PC-9 (cell line): Measurements from ENCODE around the gene SYCN. TPM values are rescaled to one million over a fixed set of nuclear protein-coding genes. Genes with fewer than 3 reads are reported as not detected.

Source experiments
- BruUV-seq: library from RNA; stranded (reverse); fragments of 400-500 nt; replicated peaks from 2 replicates; lab custom pipeline; 2021; lab: Mats Ljungman, UMichigan
- CTCF ChIA-PET: fragments of 300-600 bp; sonication (Branson Sonifier 250); formaldehyde crosslinking; loops from one replicate; lab custom pipeline; 2022; ENCODE audit warnings: antibody characterized with exemption; lab: Charles Lee
- POLR2A ChIA-PET: fragments of 300-600 bp; sonication (Branson Sonifier 250); formaldehyde crosslinking; loops from one replicate; lab custom pipeline; 2022; ENCODE audit warnings: antibody characterized with exemption; ENCODE audit not compliant: unreplicated experiment; lab: Charles Lee
- DNase-seq, 2 experiments: peaks; one replicate each; pipeline versions ENCODE4 v3.0.0 to v3.0.0-alpha.2; 2015 to 2022; ENCODE audit warnings: mixed read lengths in 1 of 2
- H2AFZ ChIP-seq: fragments of 200-600 bp; sonication (generic); 2 replicates; pipeline ENCODE4 v1.8.1; 2017; ENCODE audit warnings: antibody characterized with exemption
- H3F3A ChIP-seq: fragments of 200-600 bp; sonication (generic); 2 replicates; pipeline ENCODE4 v1.8.1; 2017; ENCODE audit warnings: antibody characterized with exemption, mild to moderate bottlenecking, low read depth; ENCODE audit not compliant: insufficient read depth
- H3K27ac ChIP-seq: fragments of 200-600 bp; sonication (generic); 2 replicates; pipeline ENCODE4 v1.6.1; 2016; ENCODE audit warnings: mixed run types
- H3K27me3 ChIP-seq: fragments of 200-600 bp; sonication (generic); 2 replicates; pipeline ENCODE4 v1.6.1; 2016; ENCODE audit warnings: low read depth, mixed run types; ENCODE audit not compliant: insufficient read depth
- H3K36me3 ChIP-seq: fragments of 200-600 bp; sonication (generic); 2 replicates; pipeline ENCODE4 v1.6.1; 2016; ENCODE audit warnings: low read depth, mixed run types
- H3K4me1 ChIP-seq: fragments of 200-600 bp; sonication (generic); replicated peaks from 2 replicates; pipeline ENCODE4 v1.6.1; 2016; ENCODE audit warnings: mixed run types; ENCODE audit not compliant: insufficient read depth
- H3K4me2 ChIP-seq: fragments of 200-600 bp; sonication (generic); 2 replicates; pipeline ENCODE4 v1.6.1; 2017; ENCODE audit warnings: mixed run types
- H3K4me3 ChIP-seq: fragments of 200-600 bp; sonication (generic); 2 replicates; pipeline ENCODE4 v1.6.1; 2016; ENCODE audit warnings: mixed run types
- H3K79me2 ChIP-seq: fragments of 200-600 bp; sonication (generic); 2 replicates; pipeline ENCODE4 v1.6.1; 2017; ENCODE audit warnings: low read depth, mixed run types
- H3K9me2 ChIP-seq: fragments of 200-600 bp; sonication (generic); 2 replicates; pipeline ENCODE4 v1.8.1; 2017; ENCODE audit warnings: mild to moderate bottlenecking; ENCODE audit not compliant: insufficient read depth
- H3K9me3 ChIP-seq: fragments of 200-600 bp; sonication (generic); 2 replicates; pipeline ENCODE4 v1.8.1; 2016; ENCODE audit warnings: low read depth; ENCODE audit not compliant: insufficient read depth
- H4K20me1 ChIP-seq: fragments of 200-600 bp; sonication (generic); 2 replicates; pipeline ENCODE4 v1.8.1; 2017; ENCODE audit not compliant: insufficient read depth
- EZH2 ChIP-seq: fragments of 200-600 bp; sonication (generic); IDR thresholded peaks from 2 replicates; pipeline ENCODE4 v1.8.0; 2017; ENCODE audit warnings: antibody characterized with exemption, low read depth
- intact Hi-C: fragments of 100-400 bp; cut with micrococcal nuclease; formaldehyde crosslinking; loops from one replicate; pipeline ENCODE4 v1.10.0; 2022; ENCODE audit not compliant: unreplicated experiment
- total RNA-seq: library from RNA; stranded (reverse); gene quantifications from 2 replicates; pipeline ENCODE4 v1.2.3, GENCODE V29; 2021
- TF ChIP-seq, protein P1 (sequence below): fragments of 200-600 bp; sonication (generic); conservative IDR thresholded peaks from 2 replicates; pipeline ENCODE4 v1.6.1; 2017; ENCODE audit warnings: mixed run types, antibody characterized with exemption, mild to moderate bottlenecking, moderate library complexity

SYCN gene
- total RNA-seq, 1 experiment from 2014 or later = not detected

DNA sequence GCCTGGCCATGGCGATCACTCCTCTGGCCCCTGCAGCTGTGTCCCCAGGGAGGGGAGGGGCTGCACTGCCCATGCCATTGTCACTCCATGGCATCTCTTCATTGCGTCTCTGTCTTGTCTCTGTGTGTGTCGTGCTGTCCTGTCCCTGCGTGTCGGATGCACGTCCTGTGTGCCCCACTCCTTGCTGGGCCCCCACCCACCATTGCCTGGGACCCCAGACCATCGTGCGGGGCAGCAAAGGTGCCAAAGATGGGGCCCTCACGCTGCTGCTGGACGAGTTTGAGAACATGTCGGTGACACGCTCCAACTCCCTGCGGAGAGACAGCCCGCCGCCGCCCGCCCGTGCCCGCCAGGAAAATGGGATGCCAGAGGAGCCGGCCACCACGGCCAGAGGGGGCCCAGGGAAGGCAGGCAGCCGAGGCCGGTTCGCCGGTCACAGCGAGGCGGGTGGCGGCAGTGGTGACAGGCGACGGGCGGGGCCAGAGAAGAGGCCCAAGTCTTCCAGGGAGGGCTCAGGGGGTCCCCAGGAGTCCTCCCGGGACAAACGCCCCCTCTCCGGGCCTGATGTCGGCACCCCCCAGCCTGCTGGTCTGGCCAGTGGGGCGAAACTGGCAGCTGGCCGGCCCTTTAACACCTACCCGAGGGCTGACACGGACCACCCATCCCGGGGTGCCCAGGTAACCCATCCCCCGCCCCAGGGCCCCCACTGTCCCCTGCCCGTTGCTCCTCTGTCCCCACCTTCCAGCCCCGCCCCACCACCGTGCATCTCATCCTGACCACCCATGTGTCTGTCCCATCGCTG lies 31.2 kb downstream of the SYCN start:
- no peak overlapping the region for H3K4me2 ChIP-seq
- no TSS peak for BruUV-seq
- no peaks in the 10 kb centered on the region for H3K27me3 ChIP-seq
- peaks cover under 1% of the 10 kb centered on the region; the same call in 1 of the 2 replicates for H3F3A ChIP-seq
- H3K36me3 ChIP-seq = no peaks in the 10 kb centered on the region
- H3K4me3 ChIP-seq = no peak overlapping the region
- no peak for DNase-seq
- no peak overlapping the region for H3K27ac ChIP-seq
- peaks cover 15% of the 10 kb centered on the region; the same call in 1 of the 2 replicates for H4K20me1 ChIP-seq
- intact Hi-C loops = no loop called here
- H3K9me2 ChIP-seq = no peaks in the 10 kb centered on the region
- POLR2A ChIA-PET = no interaction called here
- CTCF ChIA-PET = no interaction called here
- peaks cover 6% of the 10 kb centered on the region for H3K4me1 ChIP-seq
- TF ChIP-seq EZH2 = no peak
- TF ChIP-seq, protein P1, sequence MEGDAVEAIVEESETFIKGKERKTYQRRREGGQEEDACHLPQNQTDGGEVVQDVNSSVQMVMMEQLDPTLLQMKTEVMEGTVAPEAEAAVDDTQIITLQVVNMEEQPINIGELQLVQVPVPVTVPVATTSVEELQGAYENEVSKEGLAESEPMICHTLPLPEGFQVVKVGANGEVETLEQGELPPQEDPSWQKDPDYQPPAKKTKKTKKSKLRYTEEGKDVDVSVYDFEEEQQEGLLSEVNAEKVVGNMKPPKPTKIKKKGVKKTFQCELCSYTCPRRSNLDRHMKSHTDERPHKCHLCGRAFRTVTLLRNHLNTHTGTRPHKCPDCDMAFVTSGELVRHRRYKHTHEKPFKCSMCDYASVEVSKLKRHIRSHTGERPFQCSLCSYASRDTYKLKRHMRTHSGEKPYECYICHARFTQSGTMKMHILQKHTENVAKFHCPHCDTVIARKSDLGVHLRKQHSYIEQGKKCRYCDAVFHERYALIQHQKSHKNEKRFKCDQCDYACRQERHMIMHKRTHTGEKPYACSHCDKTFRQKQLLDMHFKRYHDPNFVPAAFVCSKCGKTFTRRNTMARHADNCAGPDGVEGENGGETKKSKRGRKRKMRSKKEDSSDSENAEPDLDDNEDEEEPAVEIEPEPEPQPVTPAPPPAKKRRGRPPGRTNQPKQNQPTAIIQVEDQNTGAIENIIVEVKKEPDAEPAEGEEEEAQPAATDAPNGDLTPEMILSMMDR = no peak
- H3K9me3 ChIP-seq = no peaks in the 10 kb centered on the region
- H2AFZ ChIP-seq = no peak overlapping the region
- H3K79me2 ChIP-seq = peaks cover 10% of the 10 kb centered on the region

DNA sequence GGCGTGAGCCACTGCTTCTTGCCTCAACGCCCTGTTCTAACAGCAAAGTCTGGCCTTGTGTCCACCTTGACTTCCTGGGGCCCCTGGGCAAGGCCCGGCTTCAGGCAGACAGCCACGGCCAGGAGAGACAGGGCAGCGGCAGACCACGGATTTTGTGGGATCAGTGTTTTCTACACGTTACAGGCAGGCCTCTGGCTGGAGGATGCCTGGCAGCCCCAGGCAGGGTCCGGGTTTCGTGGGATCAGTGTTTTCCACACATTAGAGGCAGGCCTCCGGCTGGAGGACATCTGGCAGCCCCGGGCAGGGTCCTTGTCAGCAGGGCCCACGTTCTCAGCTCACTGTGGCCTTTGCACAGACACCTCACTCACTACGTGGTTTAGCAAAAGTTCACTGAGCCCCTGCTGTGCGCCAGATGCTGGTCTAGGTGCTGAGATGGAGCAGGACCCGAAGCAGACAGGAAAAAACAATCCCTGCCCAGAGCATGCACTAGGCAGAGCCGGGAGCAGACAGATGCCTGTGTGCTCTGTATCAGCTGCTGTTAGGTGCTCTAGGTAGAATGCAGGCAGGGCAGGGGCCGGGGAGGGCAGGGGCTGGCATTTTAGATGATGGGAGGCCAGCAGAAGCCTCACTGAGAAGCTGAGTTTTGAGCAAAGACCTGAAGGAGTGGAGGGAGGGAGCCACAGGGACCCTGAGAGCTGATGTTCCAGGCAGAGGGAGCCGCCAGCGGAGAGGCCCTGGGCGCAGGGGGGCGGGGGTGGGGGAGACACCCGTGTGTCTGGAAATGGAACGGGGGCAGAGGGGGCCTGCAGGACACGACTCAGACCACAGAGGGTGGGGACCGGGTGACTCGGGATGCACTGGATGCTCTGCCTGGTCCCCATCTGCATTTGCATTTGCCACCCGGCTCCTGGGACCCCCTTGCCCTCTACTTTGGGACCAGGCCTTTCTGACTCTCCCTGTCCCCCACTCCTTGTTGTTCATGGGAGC lies 32.3 kb downstream of the SYCN start:
- Histone ChIP-seq H3K4me3 (no peak overlapping the region), H3K79me2 (peaks cover 12% of the 10 kb centered on the region), H3F3A (peaks cover 10% of the 10 kb centered on the region), H2AFZ (no peak overlapping the region), H3K36me3 (no peaks in the 10 kb centered on the region), H3K9me3 (no peaks in the 10 kb centered on the region), H3K4me1 (peaks cover 17% of the 10 kb centered on the region), H3K4me2 (no peak overlapping the region), H3K27ac (no peak overlapping the region), H4K20me1 (peaks cover 25% of the 10 kb centered on the region; the same call in 1 of the 2 replicates), H3K9me2 (no peaks in the 10 kb centered on the region), H3K27me3 (no peaks in the 10 kb centered on the region)
- TF ChIP-seq EZH2 = no peak
- TF ChIP-seq, protein P1 = no peak
- BruUV-seq = no TSS peak
- DNase-seq = no peak
- CTCF ChIA-PET = no interaction called here
- POLR2A ChIA-PET = no interaction called here
- intact Hi-C loops = no loop called here
